ENCODE results near the gene ANKRD40CL. TPM values are rescaled to one million over a fixed set of nuclear protein-coding genes. Genes with fewer than 3 reads are reported as not detected.

The ANKRD40CL gene
- total RNA-seq, 1 donor from 2014 or later = not detected

DNA sequence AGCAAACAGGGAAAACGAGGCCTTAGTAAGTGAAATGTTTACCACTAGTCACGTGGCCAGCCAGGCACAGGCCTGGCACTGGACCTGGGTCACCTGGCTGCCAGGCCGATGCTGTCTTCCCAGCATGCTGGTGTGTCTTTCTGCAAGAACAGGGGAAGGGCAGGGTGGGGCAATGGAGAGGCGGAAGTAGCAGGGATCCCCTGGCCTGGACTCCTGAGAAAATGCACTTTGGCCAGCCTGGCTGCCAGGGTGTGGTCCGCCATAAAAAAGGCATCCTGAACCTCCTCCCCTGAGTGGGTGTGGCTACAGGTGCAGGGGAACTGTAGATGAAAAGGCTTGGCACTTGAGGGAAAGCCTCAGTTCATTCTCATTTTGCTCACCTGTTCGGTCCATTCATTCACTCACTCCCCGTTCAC is 1.0 kb upstream of the ANKRD40CL start:
- Histone ChIP-seq H3K4me3 (no peak overlapping the region), H3K36me3 (no peaks in the 10 kb centered on the region), H3K27ac (no peak overlapping the region), H3K27me3 (no peaks in the 10 kb centered on the region), H3K9me3 (ENCODE audit: low read depth) (no peaks in the 10 kb centered on the region), H2AFZ (replicated peaks) (no peak overlapping the region), H3K9ac (no peak overlapping the region), H3K4me1 (no peaks in the 10 kb centered on the region), H4K20me1 (ENCODE audit: low read depth) (no peaks in the 10 kb centered on the region), H3K79me2 (ENCODE audit: low read depth) (no peaks in the 10 kb centered on the region), H3K4me2 (no peak overlapping the region), H3F3A (ENCODE audit: low read depth) (no peaks in the 10 kb centered on the region)
- H3K36me3 Mint-ChIP-seq = no peaks in the 10 kb centered on the region
- no peak overlapping the region for H3K4me3 Mint-ChIP-seq
- DNase-seq (ENCODE audit: low spot score) = no peak
- peaks cover 11% of the 10 kb centered on the region for H3K27me3 Mint-ChIP-seq (ENCODE audit: insufficient read depth, low read depth)
- no peaks in the 10 kb centered on the region for H3K9me3 Mint-ChIP-seq
- peaks cover 39% of the 10 kb centered on the region for H3K4me1 Mint-ChIP-seq
- TF ChIP-seq EZH2 (IDR thresholded peaks at IDR 0.05) (no peak), EZH2phosphoT487 (IDR thresholded peaks at IDR 0.05) (no peak)
- TF ChIP-seq, protein P1, sequence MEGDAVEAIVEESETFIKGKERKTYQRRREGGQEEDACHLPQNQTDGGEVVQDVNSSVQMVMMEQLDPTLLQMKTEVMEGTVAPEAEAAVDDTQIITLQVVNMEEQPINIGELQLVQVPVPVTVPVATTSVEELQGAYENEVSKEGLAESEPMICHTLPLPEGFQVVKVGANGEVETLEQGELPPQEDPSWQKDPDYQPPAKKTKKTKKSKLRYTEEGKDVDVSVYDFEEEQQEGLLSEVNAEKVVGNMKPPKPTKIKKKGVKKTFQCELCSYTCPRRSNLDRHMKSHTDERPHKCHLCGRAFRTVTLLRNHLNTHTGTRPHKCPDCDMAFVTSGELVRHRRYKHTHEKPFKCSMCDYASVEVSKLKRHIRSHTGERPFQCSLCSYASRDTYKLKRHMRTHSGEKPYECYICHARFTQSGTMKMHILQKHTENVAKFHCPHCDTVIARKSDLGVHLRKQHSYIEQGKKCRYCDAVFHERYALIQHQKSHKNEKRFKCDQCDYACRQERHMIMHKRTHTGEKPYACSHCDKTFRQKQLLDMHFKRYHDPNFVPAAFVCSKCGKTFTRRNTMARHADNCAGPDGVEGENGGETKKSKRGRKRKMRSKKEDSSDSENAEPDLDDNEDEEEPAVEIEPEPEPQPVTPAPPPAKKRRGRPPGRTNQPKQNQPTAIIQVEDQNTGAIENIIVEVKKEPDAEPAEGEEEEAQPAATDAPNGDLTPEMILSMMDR (IDR thresholded peaks at IDR 0.05) = no peak
- no peak overlapping the region for H3K27ac Mint-ChIP-seq

DNA sequence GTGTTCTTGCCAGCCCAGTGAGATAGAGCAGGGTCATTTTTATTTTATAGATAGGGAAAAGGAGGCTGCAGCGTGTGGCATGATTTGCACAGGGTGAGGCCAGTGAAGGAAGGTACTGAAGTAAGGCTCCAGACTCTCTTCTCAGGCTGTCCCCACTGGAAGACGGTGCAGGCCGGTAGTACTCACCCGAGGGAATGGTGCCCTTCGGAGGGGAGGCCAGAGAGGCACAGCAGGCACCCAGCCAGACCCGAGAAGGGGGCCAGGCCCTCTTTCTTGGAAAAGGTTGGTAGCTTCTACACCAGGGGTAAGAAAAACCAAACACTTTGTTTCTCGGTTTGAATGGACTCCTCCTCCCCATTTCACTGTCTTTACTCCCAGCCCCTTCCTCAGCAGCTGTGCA is 288 bp downstream of the ANKRD40CL start:
- Histone ChIP-seq H4K20me1 (ENCODE audit: low read depth) (no peaks in the 10 kb centered on the region), H3K9me3 (ENCODE audit: low read depth) (no peaks in the 10 kb centered on the region), H3K79me2 (ENCODE audit: low read depth) (no peaks in the 10 kb centered on the region), H3K4me3 (no peak overlapping the region), H3K9ac (no peak overlapping the region), H3K27me3 (no peaks in the 10 kb centered on the region), H3K27ac (no peak overlapping the region), H3K4me2 (no peak overlapping the region), H3K4me1 (no peaks in the 10 kb centered on the region), H2AFZ (replicated peaks) (no peak overlapping the region), H3F3A (ENCODE audit: low read depth) (peaks cover 2% of the 10 kb centered on the region), H3K36me3 (no peaks in the 10 kb centered on the region)
- H3K27me3 Mint-ChIP-seq (ENCODE audit: insufficient read depth, low read depth) = peaks cover 11% of the 10 kb centered on the region
- no peak overlapping the region for H3K4me3 Mint-ChIP-seq
- H3K4me1 Mint-ChIP-seq = peaks cover 43% of the 10 kb centered on the region
- H3K27ac Mint-ChIP-seq = no peak overlapping the region
- TF ChIP-seq, protein P1 (IDR thresholded peaks at IDR 0.05) = no peak
- no peak for TF ChIP-seq EZH2 (IDR thresholded peaks at IDR 0.05)
- TF ChIP-seq EZH2phosphoT487 (IDR thresholded peaks at IDR 0.05) = no peak
- DNase-seq (ENCODE audit: low spot score) = no peak
- no peaks in the 10 kb centered on the region for H3K9me3 Mint-ChIP-seq
- H3K36me3 Mint-ChIP-seq = no peaks in the 10 kb centered on the region

DNA sequence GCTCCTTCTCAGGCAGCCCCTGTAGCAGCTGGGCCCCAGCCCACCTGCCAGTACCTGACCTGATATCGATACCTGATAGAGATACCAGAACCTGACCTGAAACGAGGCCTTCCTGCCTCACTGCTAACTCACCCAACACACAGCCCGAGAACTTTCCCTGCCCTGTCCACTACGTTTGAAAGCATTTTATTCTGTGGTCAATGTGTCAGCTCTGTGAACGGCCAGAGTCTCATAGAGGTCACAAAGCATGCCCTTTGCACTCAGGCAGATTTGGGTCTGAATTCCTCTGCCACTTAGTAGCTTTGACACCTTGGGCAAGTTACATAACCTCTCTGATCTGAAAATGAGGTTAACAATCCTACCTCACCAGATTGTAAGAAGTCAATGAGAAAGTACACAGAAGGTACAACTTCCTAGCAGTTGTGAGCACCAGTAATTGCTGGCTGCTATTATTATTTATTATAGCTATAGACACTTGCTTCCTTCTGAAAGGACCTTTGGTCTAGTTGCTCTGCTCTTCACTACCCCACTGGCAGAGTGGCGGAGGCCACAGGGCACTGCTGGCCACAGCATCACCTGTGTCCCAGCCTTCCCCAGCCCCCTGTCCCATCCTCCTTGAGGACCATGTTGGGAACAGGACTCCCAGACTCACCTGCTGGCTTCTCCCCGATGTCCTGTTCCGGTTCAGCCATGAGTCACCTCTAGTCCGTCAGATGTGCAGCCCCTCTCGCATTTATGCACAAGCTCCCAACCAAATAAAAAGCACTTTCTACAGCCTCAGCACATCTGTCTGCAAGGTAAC is 895 bp downstream of the ANKRD40CL start:
- Histone ChIP-seq H3K4me3 (no peak overlapping the region), H3K27ac (no peak overlapping the region), H3K4me1 (no peaks in the 10 kb centered on the region), H3K4me2 (no peak overlapping the region), H3F3A (ENCODE audit: low read depth) (peaks cover 5% of the 10 kb centered on the region), H3K36me3 (no peaks in the 10 kb centered on the region), H4K20me1 (ENCODE audit: low read depth) (no peaks in the 10 kb centered on the region), H3K79me2 (ENCODE audit: low read depth) (no peaks in the 10 kb centered on the region), H2AFZ (replicated peaks) (no peak overlapping the region), H3K9me3 (ENCODE audit: low read depth) (no peaks in the 10 kb centered on the region), H3K9ac (no peak overlapping the region), H3K27me3 (no peaks in the 10 kb centered on the region)
- no peaks in the 10 kb centered on the region for H3K9me3 Mint-ChIP-seq
- H3K4me3 Mint-ChIP-seq = peak overlapping the region; percentile 48
- peaks cover 40% of the 10 kb centered on the region for H3K4me1 Mint-ChIP-seq
- peaks cover 13% of the 10 kb centered on the region for H3K27me3 Mint-ChIP-seq (ENCODE audit: insufficient read depth, low read depth)
- no peaks in the 10 kb centered on the region for H3K36me3 Mint-ChIP-seq
- no peak for DNase-seq (ENCODE audit: low spot score)
- H3K27ac Mint-ChIP-seq = peak overlapping the region; percentile 81
- TF ChIP-seq, protein P1 (IDR thresholded peaks at IDR 0.05) = no peak
- TF ChIP-seq EZH2 (IDR thresholded peaks at IDR 0.05) = no peak
- TF ChIP-seq EZH2phosphoT487 (IDR thresholded peaks at IDR 0.05) = no peak

Data from neural progenitor cell (in vitro differentiated cells).